GM19468 (cell line): ENCODE results near the gene SLC13A5.
"Not testable (repeated sequence)": the region's sequence is repeated elsewhere in the genome, so short reads cannot be mapped to it uniquely, and the experiment has no call there.

ENCODE experiments used
- ATAC-seq: cut with Tn5 transposase; IDR thresholded peaks from one replicate; pipeline ENCODE4 v1.9.1; 2021; ENCODE audit warnings: mild to moderate bottlenecking, moderate library complexity, moderate number of reproducible peaks; ENCODE audit not compliant: unreplicated experiment; ENCODE audit errors: extremely low read depth

Gene SLC13A5

DNA sequence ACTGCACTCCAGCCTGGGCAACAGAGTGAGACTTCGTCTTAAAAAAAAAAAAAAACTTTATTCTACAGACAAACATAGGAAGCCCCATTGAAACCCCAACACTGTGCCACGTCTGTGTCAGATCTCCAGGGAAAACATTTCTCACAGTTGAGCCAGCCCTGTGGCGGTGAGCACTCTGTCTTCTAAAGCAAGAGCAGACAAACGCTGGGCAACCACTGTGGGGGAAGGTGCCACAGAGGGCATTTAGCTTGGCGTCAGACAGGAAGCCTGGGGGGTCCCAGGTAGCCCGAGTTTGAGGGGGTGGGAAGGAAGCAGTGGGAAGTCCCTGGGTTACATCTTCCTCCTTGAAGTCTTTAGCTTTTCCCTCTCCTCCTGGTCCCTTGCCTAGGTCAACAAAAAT is 45.7 kb downstream of the SLC13A5 start:
- ATAC-seq, result no peak

- ATAC-seq, result no peak
Measured at GRCh38 chr17:6666557-6666956, 46.6 kb downstream of the SLC13A5 start.

DNA sequence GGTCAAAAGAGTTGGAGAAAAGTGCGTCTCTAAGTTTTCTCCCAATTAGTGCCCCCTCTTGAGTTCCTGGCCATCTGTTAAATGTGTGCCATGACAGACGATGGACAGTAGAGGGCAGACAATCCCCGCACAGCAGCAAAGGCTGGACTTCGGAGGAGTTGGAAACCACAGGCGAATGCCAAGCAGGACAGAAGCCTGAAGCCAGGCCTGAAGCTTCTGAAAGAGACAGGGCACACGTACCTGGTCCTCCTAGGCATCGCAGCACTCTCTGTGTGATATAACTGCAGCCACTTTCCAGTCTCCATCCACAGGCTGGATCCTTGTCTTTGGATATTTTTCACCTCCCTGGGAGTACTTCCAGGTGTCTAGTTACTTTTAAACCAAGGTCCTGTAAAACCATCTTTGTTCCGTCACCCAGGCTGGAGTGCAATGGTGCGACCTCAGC is 47.1 kb downstream of the SLC13A5 start:
- no peak for ATAC-seq

DNA sequence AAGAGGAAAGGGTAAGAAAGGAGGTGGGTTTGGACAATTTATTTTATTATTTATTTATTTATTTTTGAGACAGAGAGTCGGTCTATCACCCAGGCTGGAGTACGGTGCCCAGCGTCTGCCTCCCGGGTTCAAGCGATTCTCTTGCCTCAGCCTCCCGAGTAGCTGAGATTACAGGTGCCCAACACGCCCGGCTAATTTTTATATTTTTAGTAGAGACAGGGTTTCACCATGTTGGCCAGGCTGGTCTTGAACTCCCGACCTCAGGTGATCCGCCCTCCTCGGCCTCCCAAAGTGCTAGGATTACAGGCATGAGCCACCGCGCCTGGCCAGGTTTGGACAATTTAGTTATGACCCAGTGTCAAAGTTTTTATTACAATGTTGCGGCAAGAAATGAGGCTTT is 50.0 kb downstream of the SLC13A5 start:
- not testable (repeated sequence) for ATAC-seq

DNA sequence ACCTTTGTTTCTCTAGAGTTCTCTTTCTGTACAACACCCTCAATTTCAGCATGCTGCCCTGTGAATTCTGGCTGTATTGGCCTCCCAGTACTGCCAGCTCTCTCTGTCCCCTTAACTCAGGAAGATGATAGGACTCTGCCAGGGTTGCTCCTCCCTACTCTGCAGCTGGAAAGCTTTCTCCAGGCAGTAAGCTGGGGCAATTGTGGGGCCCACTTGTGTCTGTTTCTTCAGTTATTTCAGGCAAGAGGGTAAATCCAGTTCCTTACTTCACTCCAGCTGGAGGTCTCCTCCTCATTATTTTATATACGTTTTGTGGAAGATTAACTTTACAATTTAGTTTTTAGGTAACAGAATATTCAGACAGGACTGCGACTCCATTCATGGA is 51.7 kb downstream of the SLC13A5 start:
- ATAC-seq, result no peak

DNA sequence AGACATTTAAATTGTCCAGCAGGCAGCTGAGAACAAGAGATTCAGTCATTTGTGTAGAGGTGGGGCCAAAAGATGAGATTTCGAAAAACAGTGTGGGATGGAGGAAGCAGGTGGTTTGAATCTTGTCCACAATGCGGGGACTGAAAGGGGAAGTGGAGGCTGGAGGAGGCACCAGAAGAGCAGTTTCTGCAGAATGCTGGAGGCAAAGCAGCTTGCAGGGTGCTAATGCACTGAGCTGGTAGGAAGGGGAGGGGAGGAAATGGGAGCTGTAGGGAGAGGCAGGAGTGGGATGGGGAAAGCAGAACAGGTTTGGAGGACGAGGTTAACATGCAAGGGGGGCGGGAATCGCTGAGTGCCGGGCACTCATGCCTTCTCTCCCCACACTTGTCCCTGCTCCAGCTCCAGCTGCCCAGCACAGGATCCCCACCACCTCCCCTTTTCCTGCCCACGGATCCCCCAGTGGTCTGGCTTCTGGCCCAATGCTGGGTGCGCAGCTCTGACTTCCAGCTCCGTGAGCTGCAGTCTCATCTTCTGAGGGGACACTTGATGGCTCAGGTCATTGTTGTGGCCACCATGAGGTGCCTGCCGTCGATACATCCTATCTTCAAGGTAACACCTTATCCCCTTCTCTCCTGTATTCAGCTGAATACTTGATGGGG is 52.2 kb downstream of the SLC13A5 start:
- ATAC-seq, result no peak

- ATAC-seq, result no peak
Measured at GRCh38 chr17:6660101-6660500, 53.1 kb downstream of the SLC13A5 start.

- not testable (repeated sequence) for ATAC-seq
Measured at GRCh38 chr17:6658411-6658810, 54.8 kb downstream of the SLC13A5 start.

DNA sequence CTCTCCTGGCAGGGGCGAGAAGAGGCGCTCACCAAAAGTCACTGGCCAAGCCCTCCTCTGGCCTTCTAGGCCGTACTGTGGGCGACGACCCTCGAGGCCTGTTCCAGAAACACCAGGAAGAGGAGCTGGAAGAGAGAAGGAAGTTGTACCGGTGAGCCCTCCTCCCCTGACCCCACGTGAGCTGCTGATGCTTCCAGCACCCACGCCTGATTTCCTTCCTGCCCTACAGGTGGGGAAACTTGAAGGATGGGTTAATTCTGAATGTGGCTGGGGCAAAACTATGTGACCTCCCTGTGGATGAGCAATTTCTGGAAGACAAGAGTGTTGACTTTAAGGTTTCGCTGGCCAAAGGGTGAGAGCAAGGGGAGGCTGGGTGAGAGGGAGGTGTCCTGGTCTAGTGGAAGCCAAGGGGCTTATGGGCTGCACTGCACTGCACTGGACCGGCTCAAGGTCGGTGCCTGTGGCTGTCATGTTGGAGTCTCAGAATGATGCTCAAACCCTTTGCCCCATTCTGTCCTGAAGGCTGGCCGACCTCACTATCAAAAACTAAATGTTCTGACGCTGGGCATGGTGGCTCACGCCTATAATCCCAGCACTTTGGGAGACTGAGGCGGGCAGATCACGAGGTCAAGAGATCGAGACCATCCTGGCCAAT is 55.4 kb downstream of the SLC13A5 start:
- ATAC-seq, result no peak

GRCh38 chr17:6656797-6657632 is 56.2 kb downstream of the SLC13A5 start:
- not testable (repeated sequence) for ATAC-seq

- ATAC-seq, result not testable (repeated sequence)
Measured at GRCh38 chr17:6655732-6656361, 57.3 kb downstream of the SLC13A5 start.

GRCh38 chr17:6654841-6655731 is 58.1 kb downstream of the SLC13A5 start:
- no peak for ATAC-seq

DNA sequence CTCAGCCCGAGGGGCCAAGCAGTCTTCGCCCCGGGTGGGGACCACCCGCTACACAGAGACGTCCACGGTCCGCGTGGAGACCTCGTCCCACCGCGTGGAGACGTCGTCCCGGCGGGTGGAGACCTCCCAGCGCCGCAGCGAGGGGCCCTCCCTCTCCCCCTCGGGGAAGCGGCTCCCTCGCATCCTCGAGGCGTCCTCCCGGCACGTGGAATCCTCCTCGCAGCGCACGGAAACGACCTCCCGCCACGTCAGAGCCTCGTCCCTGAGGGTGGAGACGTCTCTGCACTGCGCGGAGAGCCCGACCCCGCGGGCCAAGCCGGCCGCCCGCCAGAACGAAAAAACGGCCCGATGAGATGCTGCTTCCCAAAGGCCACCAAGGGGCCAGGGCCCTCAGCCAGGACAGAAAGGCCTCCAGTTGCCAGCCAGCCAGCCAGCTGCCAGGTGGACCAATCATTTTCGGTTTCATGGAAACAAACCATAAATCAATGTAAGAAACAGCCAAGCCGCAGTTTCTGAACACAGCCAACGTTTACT is 61.2 kb downstream of the SLC13A5 start:
- no peak for ATAC-seq

DNA sequence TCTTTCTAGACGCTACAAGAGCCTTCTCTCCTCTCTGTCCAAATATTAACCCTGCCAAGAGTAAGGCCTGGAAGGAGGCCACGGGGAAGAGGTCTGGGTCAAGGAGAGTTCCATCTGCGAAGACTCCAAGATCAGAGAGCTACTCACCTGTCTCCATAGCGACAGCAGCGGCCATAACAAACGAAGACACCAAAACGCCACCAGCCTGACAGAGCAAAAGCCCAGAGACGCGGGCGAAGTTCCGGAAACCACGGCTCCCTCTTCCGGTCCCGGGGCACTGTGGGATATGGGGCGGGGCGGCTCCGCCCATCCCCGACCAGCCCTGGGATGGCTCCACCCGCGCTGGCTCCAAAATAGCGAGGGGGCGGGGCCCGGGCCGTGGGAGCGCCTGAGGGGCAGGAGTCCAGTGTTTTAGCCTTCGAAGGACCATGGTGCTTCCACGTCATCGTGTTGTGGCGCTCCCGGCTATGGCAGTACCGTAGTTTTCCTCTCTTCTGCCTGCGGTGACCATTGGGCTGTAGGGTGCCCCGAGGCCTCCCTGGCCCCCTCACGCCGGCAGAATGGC is 61.7 kb downstream of the SLC13A5 start, which contains the start of the genes C17orf100 and MED31:
Gene C17orf100 (plus strand): TSS at position 409 of the 565 bp plus-strand sequence. CDS start 152 bp downstream, at position 561.
Gene MED31 (minus strand): TSS at position 252 of the 565 bp plus-strand sequence. CDS start 77 bp downstream, at position 175.
- ATAC-seq, result peak; percentile 78

DNA sequence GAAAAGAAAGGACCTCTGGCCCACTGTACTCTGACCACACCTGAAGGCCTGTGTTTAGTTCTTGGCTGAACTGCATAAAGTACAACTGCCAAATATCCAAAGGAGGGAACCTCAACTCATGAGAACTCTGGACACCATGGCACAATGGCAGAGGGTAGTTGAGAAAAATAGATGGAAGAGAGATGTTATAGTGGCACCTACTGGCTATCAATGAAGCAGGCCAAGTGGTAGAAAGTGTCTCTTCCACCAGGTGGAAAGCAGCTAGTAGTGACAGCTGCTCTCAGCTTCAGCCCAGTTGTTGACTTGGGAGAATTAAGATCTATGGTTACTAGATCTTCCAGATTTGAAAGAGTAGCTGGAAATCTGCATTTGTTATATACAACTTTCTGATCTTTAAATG is 65.0 kb downstream of the SLC13A5 start:
- no peak for ATAC-seq

DNA sequence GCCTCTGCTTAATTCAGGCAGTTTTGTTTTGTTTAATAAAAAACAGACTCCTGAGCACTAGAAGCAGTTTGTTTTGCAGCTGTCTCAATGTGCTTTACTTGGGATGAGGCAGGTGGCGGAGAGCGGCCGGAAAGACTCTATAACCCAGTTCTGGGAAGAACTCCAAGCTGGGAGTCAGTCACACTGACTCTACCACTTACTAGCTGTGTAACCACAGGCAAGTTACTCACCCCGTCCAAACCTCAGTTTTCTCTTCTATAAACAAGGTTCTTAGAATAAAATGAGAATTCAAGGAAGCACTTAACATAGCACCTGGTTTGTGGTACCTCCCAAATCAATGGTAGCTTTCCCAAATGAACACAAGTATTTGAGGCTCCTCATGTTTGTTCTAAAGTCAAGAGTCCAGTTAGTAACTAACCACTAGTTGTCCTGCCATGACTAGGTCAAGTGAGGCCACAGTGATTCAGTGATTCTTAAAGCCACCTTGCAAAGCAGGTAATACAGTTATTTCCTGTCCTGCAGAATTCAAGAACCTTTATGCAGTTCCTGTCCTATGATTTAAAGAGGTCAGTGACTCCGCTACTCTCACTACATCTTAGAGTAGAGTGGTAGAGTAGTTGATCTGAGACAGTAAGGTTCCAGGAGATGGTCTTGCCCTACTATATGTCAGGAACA is 69.6 kb downstream of the SLC13A5 start:
- ATAC-seq, result no peak

DNA sequence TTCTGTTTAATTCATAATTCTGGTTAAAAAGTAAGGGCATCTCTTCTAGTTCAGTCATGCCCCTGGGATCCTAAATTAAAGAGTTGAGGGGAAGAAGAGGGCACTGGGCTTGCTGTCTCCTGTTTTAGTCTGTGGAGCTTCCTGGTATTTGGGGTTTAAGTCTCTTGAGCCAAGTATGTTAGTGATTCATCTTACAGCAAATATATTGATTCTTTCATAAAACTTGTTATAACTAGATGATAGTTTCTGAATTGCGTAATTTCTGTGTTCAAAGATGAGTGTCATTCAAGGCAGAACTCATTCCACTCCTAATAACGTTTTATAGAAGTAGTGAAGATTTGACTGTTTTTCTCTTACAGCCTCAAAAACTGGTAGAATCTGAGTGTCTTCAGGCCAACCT is 70.6 kb downstream of the SLC13A5 start:
- ATAC-seq, result no peak

DNA sequence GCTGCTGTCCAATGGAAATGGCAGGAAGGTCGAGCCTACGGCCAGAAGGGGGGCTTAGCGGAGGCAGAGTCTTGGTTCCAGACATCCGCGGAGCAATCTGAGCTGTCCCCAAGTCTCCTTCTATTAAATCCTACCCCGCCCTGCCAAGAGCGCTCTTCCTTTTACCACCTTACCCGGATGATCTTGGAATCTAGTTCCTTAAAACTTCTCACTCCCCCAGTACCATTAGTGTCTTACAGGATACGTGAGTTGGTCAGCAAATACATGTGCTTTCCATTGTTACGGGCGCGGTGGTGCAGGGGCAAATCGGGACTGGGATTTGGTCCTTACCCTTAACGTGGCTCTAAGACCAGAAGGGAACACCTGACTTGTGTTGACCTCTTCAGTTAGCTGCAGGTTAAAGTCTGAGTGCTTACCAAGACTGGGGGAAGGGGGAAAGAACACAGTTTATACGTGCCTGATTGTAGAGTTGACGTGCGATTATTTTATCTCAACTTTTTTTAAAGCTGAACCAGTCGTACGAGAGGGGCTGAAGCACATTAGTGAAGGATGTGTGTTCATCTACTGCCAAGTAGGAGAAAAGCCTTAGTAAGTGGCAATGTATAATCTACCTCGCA is 71.8 kb downstream of the SLC13A5 start:
- no peak for ATAC-seq
